GM19025 (cell line): ENCODE data around the gene CYP19A1.

Experiments
- ATAC-seq: cut with Tn5 transposase; IDR thresholded peaks from one replicate; pipeline ENCODE4 v1.9.1; 2021; ENCODE audit warnings: mild to moderate bottlenecking, low read depth, moderate library complexity; ENCODE audit not compliant: unreplicated experiment

Gene CYP19A1

DNA sequence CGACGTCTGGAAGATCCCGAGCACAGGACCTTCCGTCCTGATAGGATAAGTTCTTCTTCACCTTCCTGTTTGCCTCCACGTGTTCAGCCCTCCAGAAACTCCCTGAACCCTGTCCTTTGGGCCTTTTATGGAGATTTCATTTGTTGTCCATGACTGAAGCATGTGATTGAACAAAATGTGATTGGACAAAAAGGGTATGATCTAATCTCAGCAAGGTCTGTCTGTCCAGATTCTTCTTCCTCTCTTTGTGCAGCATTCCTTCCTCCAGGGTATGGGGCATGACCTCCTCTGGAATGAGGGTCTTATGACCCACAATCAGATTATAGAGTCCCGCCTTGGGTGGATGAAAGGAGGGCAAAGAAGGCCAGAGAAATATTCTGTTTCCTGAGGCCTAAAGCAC lies at the start of gene CYP19A1:
Gene CYP19A1 (minus strand): TSS at position 101 of the 400 bp plus-strand sequence. CDS start 95,684 bp downstream, outside the sequence.
- no peak for ATAC-seq

DNA sequence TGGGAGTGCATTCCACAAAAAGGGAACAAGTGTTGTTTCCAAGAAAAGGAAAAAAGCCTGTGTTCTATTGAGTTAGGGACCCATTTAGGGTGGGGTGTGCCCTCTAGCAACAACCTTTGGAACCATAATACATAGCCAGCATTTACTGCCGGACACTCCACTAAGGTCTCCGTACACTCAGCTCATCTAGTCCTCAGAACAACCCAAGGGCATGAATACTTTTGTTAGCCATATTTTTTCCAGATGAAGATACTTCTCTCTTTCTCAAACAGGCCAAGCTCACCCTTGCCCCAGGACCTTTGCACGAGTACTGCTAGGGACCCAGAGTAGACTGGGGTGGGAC lies 49.3 kb upstream of the CYP19A1 start:
- no peak for ATAC-seq

DNA sequence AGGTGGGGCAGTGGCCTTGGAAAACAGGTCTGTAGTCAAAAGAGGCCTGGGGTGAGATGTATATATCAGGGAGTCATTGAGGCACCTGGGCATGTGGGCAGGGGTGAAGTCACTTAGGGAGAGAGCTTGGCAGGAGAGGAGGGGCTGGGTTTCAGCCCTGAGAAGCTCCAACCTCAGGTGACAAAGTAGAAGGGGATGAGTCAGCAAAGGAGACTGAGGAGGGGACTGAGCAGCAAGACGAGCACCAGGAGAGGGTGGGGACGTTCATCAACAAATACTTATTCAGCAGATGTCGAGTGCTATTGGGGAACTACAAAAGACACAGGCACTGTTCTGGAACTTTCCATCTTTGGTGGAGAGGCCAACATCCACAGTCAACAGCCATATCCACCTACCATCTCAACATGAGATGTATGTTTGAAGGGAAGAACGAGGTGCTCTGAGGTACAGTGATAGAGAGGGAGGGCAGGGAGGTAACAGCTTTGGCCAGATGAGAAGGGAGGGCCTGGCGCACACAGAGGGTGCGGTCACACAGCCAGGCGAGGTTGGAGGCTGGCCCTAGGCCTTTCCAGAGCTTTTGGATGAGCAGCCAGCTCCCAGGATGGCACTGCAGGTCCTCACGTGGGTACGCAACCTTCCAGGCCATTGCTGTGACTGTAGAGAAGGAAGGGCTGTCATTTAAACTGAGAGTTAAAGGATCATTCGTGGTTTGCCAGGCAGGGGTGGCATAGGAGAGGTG lies 48.7 kb upstream of the CYP19A1 start:
- no peak for ATAC-seq

DNA sequence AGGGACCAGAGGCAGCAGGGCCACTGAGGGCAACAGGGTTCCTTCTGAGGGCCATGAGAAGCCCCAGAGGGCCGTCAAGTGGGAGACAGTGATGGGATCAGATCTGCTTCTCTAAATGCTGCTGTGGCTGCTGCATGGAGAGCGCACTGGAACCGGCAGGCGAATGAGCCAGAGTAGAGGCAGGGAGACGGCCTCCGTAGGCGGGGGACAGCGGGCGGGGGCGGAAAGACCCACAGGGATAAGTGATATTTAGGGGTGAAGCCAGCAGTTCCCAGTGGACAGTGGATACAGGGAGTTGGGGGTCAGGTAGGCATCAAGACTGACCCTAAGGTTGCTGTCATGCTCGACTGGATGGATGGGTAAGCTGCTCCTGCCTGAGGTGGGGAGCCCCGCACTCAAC lies 48.1 kb upstream of the CYP19A1 start:
- no peak for ATAC-seq

DNA sequence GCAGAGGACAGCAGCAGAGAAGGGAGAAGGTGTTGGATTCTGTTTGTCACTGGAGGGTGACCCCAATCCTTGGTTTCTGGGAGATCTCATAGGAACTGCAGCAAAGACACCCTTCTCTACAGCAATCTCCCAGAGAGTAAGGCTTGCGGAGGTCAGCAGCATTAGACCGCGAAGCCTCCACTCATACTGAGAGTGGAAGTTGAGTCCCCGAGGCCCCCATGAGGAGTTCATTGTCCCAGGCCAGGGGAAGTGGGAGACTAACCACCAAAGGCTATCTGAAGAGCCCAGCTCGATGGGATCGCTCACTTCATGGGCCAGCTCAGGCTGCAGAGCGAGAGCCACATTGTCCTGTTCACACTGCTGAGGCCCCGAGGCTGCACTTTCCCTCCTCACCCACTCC lies 47.6 kb upstream of the CYP19A1 start:
- ATAC-seq, result no peak

DNA sequence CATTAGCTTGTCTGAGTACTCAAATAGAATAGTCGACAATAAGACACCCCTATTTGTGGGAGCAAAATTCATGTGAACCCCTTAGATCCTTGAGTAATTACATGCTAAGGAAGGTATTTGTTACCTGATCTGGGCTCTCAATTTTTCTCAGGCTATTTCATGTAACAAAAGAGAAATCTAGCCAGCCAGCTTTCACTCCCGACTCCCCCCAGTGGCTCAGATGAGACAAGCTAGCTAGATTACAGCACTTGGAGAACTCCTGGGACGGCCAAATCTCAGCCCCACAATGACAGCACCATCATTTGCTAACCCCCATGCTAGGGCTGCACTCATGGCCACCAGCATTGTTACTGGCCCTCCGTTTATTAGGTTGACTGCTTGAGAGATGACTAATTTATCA lies 44.4 kb upstream of the CYP19A1 start:
- no peak for ATAC-seq

DNA sequence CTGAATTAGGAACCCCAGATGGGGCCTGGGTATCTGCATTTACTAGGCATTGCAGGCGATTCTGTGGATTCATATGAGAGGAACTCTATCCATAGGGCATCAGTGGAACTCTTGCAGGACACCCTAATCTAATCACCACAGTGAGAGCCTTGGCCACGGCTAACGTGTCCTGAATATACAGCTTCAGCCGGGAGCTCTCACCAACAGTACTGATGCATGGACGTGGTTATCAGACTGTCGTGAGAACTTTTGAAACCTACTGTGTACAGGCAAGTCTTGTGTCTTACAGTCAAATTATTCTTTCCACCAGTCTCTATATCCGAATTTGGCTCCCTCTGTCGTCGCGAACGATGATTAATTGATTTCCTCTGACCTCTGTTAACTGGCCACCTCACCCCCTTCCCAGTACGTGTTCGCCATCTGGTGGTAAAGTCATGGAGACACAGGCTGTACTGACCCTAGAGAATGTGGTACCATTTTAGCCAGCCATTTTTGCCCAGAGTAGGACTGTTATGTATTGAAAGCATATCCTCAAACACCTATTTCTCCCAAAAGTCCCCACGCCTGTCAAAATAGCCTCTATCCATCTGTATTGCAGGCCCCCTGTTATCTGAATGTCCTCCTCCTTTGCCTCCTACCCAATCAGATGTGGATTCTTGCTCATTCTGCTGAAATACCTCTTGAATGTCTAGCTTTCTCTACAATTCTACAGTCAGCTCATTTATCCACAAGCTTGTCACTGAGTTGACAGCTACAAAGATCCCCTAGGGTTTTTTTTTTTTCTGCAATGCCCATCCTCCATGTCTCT lies 42.8 kb upstream of the CYP19A1 start:
- ATAC-seq, result peak; percentile 84

DNA sequence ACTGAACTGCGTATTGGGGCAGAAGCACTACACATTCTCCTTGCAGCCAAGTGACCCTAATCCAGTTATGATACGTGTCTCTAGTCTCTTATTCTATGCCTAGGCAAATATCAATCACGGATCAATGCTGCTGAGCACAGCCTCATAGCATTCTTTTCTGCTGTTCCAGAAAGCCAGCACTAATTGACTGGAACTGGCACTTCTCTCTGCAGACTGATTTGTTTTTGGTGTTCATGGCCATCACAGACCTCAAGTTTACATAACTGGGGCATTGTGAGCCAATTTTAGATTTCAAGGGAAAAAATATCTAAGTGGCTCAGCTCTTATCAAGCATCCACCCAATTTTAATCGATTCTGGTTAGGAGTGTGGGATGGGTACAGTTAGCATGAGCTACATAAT lies 41.0 kb upstream of the CYP19A1 start:
- ATAC-seq, result no peak

DNA sequence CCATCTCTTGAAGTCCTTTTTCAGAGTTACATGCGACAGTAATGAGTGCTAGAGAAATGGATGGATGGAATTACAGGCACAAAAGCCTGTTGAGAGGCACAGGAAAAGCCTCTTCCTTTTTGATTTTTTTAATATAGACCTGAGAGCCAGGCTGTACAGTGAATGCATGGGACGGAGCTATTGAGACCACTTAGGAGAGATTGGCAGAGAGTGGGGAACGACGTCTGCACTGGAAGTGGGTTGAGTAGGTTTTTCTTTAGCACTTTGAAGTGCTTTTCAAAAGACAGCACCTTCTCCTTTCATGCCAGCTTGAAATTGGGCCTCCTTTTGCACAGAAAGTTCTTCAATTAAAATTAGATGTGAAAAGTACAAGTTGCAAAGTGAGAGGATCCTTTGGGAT lies 40.0 kb upstream of the CYP19A1 start:
- no peak for ATAC-seq

DNA sequence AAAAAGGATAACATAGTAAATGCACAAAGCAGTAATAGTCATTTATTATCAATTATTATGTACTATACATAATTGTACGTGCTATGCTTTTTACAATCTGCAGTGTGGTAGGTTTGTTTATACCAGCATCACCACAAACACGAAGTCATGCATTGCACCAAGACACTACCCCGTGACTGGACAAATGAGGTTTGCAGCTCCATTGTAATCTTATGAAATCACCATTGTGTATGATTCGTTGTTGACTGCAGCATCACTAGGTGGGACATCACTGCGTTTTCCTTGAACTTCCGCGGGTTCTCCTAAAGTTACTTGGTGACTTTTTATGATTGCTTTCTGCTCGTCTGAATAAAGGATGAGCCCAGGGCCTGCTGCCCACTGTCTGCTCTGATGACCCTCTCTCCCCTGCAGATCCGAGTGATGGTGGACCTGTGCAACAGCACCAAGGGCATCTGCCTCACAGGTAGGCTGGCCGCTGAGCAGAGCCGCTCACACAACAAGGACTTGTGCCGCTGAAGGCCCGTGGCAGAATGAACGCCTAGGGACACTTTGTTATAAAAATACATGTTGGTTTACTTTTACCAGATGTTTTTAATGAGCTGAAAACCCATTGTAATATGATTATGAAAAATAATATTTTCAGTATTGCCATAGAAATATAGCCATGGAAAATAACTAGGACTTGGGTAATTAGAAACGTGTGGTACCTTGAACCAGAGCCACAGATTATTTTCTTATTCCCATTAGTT lies 38.8 kb upstream of the CYP19A1 start:
- ATAC-seq, result no peak

DNA sequence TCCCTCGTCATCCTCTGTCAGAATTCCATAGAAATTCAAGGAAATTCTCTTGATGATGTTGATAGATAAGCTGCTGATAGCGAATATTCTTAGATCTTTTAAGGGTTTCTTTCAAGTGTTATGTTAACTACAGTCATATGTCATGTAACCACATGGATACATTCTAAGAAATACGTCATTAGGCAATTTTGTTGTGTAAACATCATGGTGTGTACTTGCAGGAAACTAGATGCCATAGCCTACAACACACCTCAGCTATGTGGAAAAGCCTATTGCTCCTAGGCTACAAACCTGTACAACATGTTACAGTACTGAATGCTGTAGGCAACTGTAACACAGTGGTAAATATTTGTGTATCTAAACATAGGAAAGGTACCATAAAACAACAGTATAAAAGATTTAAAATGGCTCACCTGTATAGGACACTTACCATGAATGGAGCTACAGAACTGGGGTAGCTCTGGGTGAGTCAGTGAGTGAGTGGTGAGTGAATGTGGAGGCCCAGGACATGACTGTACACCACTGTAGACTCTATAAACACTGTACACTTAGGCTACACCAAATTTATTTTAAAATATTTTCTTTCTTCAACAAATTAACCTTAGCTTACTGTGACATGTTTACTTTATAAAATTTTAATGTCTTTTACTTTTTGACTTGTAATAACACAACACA lies 37.7 kb upstream of the CYP19A1 start:
- no peak for ATAC-seq

DNA sequence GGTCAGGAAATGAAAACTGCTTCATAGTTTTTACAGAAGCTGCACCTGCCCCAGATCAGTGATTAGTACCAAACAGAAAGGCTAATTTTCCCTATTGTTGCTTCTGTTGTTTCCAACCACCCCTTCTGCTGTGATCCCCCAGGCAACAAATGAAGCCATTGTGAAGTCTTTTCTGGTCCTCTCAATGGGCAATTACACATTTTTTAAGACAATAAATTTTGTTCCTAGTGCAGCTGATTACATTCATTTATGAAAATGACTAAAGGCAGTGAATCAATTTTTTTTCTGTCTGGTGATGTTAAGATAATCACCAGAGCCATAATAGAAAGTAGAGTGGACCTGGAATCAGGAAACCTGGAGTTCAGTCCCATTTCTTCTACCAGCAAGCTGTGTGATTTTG lies 35.7 kb upstream of the CYP19A1 start:
- ATAC-seq, result no peak

DNA sequence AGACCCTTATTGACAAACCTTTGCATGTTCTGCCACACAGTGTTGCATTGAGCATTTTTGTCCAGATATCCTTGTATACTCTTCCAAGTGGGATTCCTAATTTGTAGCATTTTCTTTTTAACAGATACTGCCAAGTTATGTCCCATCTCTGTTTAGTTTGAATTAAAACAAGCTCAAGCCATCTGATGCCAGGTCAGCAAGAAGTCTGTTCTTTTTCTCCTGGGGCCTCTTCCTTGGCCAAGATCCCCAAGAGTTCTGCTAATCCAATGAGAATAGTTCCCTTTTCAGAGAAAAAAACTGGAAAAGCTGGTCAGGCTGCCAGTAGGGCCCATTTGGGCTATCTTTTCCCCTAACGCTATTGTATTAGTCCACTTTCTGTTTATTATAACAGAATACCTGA lies 32.9 kb upstream of the CYP19A1 start:
- ATAC-seq, result no peak

DNA sequence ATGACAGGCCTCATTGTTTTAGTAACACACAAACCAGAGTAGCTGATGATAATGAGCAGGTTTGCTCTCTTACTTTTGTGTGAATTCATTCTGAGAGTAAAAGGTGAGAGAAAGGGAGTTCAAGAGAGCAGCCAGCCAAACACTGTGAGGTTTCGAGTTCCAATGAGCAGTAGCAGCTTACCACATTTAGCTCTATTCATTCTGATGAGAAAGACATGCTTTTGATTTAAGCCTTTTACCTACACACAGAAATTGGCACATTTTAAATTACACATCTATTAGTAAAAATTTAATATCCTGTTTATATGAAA lies 31.0 kb upstream of the CYP19A1 start:
- peak; percentile 55 for ATAC-seq

DNA sequence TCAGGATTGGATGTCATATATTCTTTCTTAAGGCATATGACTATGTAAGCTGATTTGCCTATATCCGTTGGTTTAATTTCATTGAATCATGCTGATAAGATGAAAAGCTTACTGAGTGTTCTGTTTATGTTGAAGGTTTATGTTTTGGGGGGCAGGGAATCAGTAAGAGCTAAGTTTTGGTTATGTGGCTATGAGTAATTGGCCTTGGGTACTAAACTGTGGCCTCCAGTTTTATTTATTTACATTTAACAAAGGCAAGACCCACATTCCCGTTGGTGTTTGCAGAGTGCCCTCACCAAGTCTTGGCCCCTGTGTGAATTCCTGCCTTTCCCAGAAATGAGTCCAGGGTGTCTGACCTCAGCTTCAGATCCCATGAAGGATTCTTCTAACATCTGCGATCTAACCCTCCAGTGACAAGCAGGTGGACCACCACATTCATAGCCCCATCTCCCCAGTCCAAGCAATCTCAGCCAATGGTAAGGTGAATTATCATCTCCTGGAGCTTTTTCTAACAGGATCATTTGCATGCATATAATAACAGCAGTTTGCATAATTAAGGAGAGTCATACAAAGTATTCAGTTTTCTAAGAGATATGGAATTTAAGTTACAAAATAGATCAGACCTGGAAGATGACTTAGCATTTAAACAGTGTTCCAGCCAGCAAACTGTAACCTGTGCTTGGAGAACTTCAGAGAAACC lies 30.5 kb upstream of the CYP19A1 start:
- ATAC-seq, result no peak

DNA sequence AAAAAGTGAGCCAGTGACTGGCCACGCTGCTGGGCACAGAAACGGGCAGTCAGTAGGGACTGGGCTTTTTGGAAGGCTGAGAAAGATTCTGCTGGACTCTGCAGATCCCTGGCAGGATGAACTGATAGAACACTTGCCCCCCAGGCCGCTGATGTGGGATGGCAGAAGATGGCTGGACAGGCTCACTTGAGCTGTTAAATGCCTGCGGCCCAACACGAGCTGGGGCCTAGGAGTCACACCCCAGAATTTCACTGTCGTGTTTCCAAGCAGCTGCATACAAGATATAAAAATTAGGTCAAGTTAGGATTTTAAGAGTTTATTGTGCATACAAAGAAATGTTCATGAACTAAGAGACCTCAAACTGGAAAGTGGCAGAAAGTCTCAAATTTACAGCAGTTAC lies 29.9 kb upstream of the CYP19A1 start:
- no peak for ATAC-seq

DNA sequence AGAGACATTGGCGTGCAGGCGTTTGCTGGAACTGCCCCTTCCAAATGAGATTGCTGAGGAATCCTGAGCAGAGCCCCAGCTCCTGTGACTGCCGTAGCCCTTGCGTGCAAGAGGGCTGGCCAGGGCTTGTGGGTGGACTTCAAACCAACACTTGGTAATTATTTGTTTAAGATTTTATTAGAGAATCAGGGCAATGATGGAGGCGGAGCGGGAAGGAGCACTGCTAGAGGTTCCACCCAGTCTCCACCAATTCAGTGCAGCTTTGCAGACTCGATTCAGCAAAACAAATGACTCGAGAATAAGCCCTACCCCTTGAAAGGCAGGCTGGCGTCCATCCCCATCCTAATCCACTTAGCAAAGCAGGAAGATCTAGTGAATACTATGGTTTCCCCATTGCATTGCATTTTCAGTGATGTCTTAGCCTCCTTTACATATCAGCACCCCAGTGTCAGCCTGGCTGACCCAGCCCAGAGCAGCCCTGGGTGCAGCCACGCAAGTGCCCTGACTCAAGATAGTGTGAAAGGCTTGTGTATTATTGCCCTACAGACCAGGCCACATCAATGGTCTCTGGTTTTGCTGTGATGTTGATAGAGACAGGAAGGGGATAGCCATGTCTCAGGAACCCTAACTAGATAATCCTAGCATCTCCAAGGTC lies 29.1 kb upstream of the CYP19A1 start:
- ATAC-seq, result no peak

DNA sequence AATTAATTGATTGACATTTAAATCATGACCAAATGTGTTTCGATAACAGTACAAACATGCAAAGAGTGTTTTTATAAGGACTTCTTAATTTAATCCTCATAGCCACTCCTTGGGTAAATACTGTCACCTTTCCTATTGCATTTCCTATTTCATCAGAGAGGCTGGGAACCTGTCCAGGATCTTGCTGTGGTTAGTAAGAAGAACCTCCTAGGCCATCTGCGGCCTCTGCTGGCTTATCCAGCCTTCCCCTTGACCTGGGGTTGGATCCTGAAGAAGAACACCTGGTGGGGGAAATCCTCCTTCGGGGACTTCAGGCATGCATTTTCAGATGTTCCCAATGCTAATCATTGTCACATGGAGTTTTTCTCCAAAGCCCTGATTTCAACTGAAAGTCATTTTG lies 28.5 kb upstream of the CYP19A1 start:
- no peak for ATAC-seq

DNA sequence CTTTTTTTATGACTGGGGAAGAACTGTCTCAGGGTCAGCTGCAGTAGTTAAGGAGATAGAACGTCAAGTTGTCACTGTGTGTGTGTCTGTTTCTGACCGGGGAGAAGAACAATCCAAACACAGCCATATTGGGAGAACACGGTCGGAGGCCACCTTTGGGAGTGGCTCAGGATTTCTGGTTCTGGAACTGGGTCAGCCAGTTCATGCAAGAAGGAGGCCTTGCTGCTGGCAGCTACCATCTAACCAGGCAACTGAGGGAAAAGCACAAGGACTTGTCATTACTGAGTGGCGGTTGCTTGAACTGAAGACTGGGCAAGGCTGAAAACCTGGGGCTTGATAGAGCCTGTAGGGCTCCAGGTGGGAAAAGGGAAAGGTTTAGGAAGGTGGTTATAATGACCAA lies 27.7 kb upstream of the CYP19A1 start:
- no peak for ATAC-seq

DNA sequence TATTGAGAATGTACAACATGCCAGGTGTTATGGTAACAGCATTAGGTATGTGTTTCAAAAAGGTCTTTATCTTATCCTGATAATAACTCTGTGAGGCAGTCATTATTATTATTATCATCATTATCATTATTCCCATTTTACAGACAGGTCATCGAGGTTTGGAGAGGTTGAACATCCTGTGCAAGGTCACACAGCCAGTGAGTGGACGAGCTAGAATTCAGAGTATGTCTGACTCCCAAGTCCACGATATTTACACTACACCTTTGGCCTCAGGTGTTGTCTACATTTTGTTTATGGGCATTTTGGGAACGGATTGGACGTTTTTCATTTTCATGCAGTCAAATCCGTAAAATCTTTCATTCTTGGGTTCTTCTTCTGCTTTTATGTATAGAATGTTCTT lies 27.0 kb upstream of the CYP19A1 start:
- no peak for ATAC-seq
